Body of pancreas (tissue), 4 donors: ENCODE data around the gene ABCG2.

ENCODE experiments used
- POLR2A ChIP-seq, 3 donors: fragments of 450-650 bp; IDR thresholded peaks; one replicate each; pipeline ENCODE4 v1.6.1; 2016; ENCODE audit warnings: antibody characterized with exemption in 3 of 3, mild to moderate bottlenecking in 2 of 3
- TF ChIP-seq, protein P1 (sequence below), 7 experiments: fragments of 450-650 bp in 4 of 7; fragments of 200-600 bp in 3 of 7; sonication (generic) in 3 of 7; IDR thresholded peaks; one replicate each; pipeline ENCODE4 v1.5.1; 2016 to 2019; ENCODE audit warnings: antibody characterized with exemption in 7 of 7

DNA sequence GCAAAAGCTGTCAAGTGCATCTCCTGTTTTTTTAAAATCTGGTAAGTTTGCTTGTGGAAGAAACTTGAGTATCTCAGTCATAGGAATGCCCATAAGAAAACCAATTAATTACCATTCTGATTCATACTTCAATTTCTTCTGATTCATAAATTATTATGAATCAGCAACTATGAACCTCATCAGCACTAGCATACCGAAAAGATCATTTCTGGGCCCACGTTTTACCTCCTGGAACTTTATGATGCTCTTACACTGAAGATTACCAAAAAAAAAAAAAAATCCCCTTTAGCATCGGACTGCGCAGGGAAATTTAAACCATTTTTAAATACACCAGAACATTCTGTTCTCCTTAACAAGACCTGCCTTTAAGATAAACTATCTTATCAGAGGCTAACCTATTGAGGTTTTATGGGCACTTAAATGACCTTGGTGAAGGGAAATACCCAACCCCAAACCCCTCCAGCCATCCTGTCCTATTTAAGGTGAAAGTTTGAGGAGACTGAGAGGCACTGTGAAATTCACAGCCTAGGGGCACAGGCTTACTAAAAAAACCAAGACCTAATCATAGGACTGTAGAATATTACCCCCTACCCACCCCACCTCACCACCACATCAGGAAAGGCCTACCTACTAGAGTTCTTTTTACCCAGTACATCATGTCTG, 38.2 kb upstream of the ABCG2 start:
- TF ChIP-seq, protein P1, sequence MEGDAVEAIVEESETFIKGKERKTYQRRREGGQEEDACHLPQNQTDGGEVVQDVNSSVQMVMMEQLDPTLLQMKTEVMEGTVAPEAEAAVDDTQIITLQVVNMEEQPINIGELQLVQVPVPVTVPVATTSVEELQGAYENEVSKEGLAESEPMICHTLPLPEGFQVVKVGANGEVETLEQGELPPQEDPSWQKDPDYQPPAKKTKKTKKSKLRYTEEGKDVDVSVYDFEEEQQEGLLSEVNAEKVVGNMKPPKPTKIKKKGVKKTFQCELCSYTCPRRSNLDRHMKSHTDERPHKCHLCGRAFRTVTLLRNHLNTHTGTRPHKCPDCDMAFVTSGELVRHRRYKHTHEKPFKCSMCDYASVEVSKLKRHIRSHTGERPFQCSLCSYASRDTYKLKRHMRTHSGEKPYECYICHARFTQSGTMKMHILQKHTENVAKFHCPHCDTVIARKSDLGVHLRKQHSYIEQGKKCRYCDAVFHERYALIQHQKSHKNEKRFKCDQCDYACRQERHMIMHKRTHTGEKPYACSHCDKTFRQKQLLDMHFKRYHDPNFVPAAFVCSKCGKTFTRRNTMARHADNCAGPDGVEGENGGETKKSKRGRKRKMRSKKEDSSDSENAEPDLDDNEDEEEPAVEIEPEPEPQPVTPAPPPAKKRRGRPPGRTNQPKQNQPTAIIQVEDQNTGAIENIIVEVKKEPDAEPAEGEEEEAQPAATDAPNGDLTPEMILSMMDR (IDR thresholded peaks at IDR 0.05): no peak
- TF ChIP-seq POLR2A (IDR thresholded peaks at IDR 0.05): no peak
